Transverse colon (tissue), 4 donors: ENCODE data around the gene TMEM158. TPM values are rescaled to one million over a fixed set of nuclear protein-coding genes. Genes with fewer than 3 reads are reported as not detected.

Source experiments
- DNase-seq: peaks from one replicate; pipeline ENCODE4 v3.0.0-alpha.2; 2019
- H3K27ac ChIP-seq, 4 donors: fragments of 200-600 bp; sonication (generic); 2 replicates each; pipeline ENCODE4 v1.5.1; 2016 to 2018; ENCODE audit warnings: inconsistent platforms in 4 of 4
- H3K27me3 ChIP-seq: fragments of 200-600 bp; sonication (generic); 2 replicates; pipeline ENCODE4 v1.5.1; 2017; ENCODE audit warnings: inconsistent platforms
- H3K36me3 ChIP-seq, 4 donors: fragments of 200-600 bp; sonication (generic); 2 replicates each; pipeline ENCODE4 v1.5.1; 2017 to 2019; ENCODE audit warnings: inconsistent platforms in 4 of 4
- H3K4me1 ChIP-seq, 4 donors: fragments of 200-600 bp; sonication (generic); 2 replicates each; pipeline ENCODE4 v1.5.1; 2017 to 2020; ENCODE audit warnings: inconsistent platforms in 4 of 4
- H3K4me3 ChIP-seq, 4 donors: fragments of 200-600 bp; sonication (generic); 1 replicate in 1 of 4; 2 replicates in 3 of 4; pipeline versions ENCODE4 v1.5.1 to v1.6.1; 2017 to 2019; ENCODE audit warnings: inconsistent platforms in 4 of 4
- H3K9me3 ChIP-seq, 2 donors: fragments of 200-600 bp; sonication (generic); 2 replicates each; pipeline ENCODE4 v1.5.1; 2017 to 2019; ENCODE audit warnings: inconsistent platforms in 2 of 2
- CTCF ChIP-seq, 5 experiments: fragments of 200-600 bp in 3 of 5; fragments of 450-650 bp in 2 of 5; sonication (generic) in 3 of 5; IDR thresholded peaks; 1 replicate in 2 of 5; 2 replicates in 3 of 5; pipeline ENCODE4 v1.5.1; 2016 to 2017; ENCODE audit warnings: antibody characterized with exemption in 5 of 5, inconsistent platforms in 3 of 5, mild to moderate bottlenecking in 2 of 5, moderate library complexity in 1 of 5
- EP300 ChIP-seq: sonication (generic); formaldehyde crosslinking; IDR thresholded peaks from one replicate; pipeline ENCODE4 v1.6.1; 2017; ENCODE audit warnings: antibody characterized with exemption, low read depth
- POLR2A ChIP-seq: fragments of 450-650 bp; IDR thresholded peaks from one replicate; pipeline ENCODE4 v1.6.1; 2016; ENCODE audit warnings: antibody characterized with exemption, mild to moderate bottlenecking, moderate library complexity
- POLR2AphosphoS5 ChIP-seq, 3 donors: sonication (generic); formaldehyde crosslinking; IDR thresholded peaks; one replicate each; pipeline ENCODE4 v1.6.1; 2016; ENCODE audit warnings: antibody characterized with exemption in 3 of 3
- WGBS, 2 donors: methylation state at CpG; one replicate each; pipeline ENCODE4 v1.1.5; 2018; ENCODE audit warnings: low coverage in 1 of 2; 5-methylcytosine and 5-hydroxymethylcytosine counted together
- in situ Hi-C, 4 donors: fragments of 200-750 bp; cut with MboI; loops; one replicate each; pipeline versions ENCODE4 v1.15.0 to v1.15.1; 2017; ENCODE audit warnings: low sequenced_read_pairs in 3 of 4, low pct_ligation_motif_present in 1 of 4, low pct_unique_long_range_greater_than_20kb in 1 of 4
- intact Hi-C: fragments of 100-400 bp; cut with DNase I; formaldehyde crosslinking; loops from one replicate; pipeline ENCODE4 v1.15.1; 2023; ENCODE audit warnings: low total_unique reads
- total RNA-seq, 4 donors: library from RNA; depleted of rRNA; stranded (reverse); fragments of >200 nt; gene quantifications; one replicate each; pipeline ENCODE4 v1.1.0, GENCODE V29; 2016

The TMEM158 gene
- total RNA-seq, 4 donors from 2014 or later, result 0.82 to 23.9 (median 1.7) TPM; not detected in 1

GRCh38 chr3:45240292-45240691 lies 14.2 kb upstream of the TMEM158 start:
- no peak overlapping the region for H3K4me3 ChIP-seq
- intact Hi-C loops (no loop called here), in situ Hi-C loops (no loop called here)
- H3K27ac ChIP-seq, result no peak overlapping the region
- H3K9me3 ChIP-seq, result no peaks in the 10 kb centered on the region
- 71 to 92% methylated on average over 2 to 4 of the region's 4 CpGs for WGBS, 2 donors
- no peaks in the 10 kb centered on the region for H3K36me3 ChIP-seq
- peaks cover 8% of the 10 kb centered on the region for H3K27me3 ChIP-seq
- no peak for TF ChIP-seq POLR2A
- H3K4me1 ChIP-seq, result no peaks in the 10 kb centered on the region
- DNase-seq, result no peak

GRCh38 chr3:45239254-45239653 lies 13.2 kb upstream of the TMEM158 start:
- intact Hi-C loops, result no loop called here
- TF ChIP-seq CTCF (IDR thresholded peaks at IDR 0.05) (no peak), POLR2A (no peak), EP300 (no peak), POLR2AphosphoS5 (IDR thresholded peaks at IDR 0.05) (no peak)
- in situ Hi-C loops, result no loop called here
- WGBS, 2 donors, result 79 to 87% methylated on average over 2 to 4 of the region's 4 CpGs
- no peaks in the 10 kb centered on the region for H3K9me3 ChIP-seq
- DNase-seq, result no peak
- peaks cover 8% of the 10 kb centered on the region for H3K27me3 ChIP-seq
- no peaks in the 10 kb centered on the region for H3K4me1 ChIP-seq
- H3K36me3 ChIP-seq, result no peaks in the 10 kb centered on the region
- H3K27ac ChIP-seq, result no peak overlapping the region
- no peak overlapping the region for H3K4me3 ChIP-seq

GRCh38 chr3:45236964-45237363 lies 10.9 kb upstream of the TMEM158 start:
- Histone ChIP-seq H3K9me3 (no peaks in the 10 kb centered on the region), H3K27me3 (peaks cover 8% of the 10 kb centered on the region), H3K4me1 (no peaks in the 10 kb centered on the region), H3K27ac (no peak overlapping the region), H3K36me3 (no peaks in the 10 kb centered on the region), H3K4me3 (no peak overlapping the region)
- intact Hi-C loops (no loop called here), in situ Hi-C loops (no loop called here)
- TF ChIP-seq CTCF (IDR thresholded peaks at IDR 0.05), result no peak
- TF ChIP-seq EP300, result no peak
- TF ChIP-seq POLR2AphosphoS5 (IDR thresholded peaks at IDR 0.05), result no peak
- no peak for TF ChIP-seq POLR2A
- no peak for DNase-seq
- 80 to 82% methylated on average over 1 to 2 of the region's 2 CpGs for WGBS, 2 donors

GRCh38 chr3:45235409-45235808 lies 9.3 kb upstream of the TMEM158 start:
- 80 to 89% methylated on average over 2 of the region's 2 CpGs for WGBS, 2 donors
- in situ Hi-C loops, result no loop called here
- intact Hi-C loops, result no loop called here

More at GRCh38 chr3:45235409-45235808, 9.3 kb upstream of the TMEM158 start:
- Histone ChIP-seq H3K4me1 (no peaks in the 10 kb centered on the region), H3K36me3 (no peaks in the 10 kb centered on the region), H3K27me3 (no peaks in the 10 kb centered on the region), H3K27ac (no peak overlapping the region), H3K9me3 (no peaks in the 10 kb centered on the region), H3K4me3 (no peak overlapping the region)
- no peak for DNase-seq
- TF ChIP-seq POLR2AphosphoS5 (IDR thresholded peaks at IDR 0.05), result no peak
- no peak for TF ChIP-seq CTCF (IDR thresholded peaks at IDR 0.05)
- no peak for TF ChIP-seq EP300
- no peak for TF ChIP-seq POLR2A
